DND-41 (cell line): Measurements from ENCODE around the gene DCUN1D1.

Experiments
- EZH2 ChIP-seq: IDR thresholded peaks from 3 replicates; pipeline ENCODE4 v1.6.1; 2012; ENCODE audit warnings: borderline replicate concordance, low read depth, mild to moderate bottlenecking, moderate library complexity, low read length, inconsistent platforms; ENCODE audit not compliant: severe bottlenecking
- TF ChIP-seq, protein P1 (sequence below): IDR thresholded peaks from 2 replicates; pipeline ENCODE4 v1.5.1; 2012; ENCODE audit warnings: borderline replicate concordance, low read length, moderate library complexity, mild to moderate bottlenecking; ENCODE audit not compliant: poor library complexity, severe bottlenecking; ENCODE audit errors: extremely low read depth

GRCh38 chr3:182925330-182925943, 54.9 kb downstream of the DCUN1D1 start:
- TF ChIP-seq EZH2: no peak
- TF ChIP-seq, protein P1, sequence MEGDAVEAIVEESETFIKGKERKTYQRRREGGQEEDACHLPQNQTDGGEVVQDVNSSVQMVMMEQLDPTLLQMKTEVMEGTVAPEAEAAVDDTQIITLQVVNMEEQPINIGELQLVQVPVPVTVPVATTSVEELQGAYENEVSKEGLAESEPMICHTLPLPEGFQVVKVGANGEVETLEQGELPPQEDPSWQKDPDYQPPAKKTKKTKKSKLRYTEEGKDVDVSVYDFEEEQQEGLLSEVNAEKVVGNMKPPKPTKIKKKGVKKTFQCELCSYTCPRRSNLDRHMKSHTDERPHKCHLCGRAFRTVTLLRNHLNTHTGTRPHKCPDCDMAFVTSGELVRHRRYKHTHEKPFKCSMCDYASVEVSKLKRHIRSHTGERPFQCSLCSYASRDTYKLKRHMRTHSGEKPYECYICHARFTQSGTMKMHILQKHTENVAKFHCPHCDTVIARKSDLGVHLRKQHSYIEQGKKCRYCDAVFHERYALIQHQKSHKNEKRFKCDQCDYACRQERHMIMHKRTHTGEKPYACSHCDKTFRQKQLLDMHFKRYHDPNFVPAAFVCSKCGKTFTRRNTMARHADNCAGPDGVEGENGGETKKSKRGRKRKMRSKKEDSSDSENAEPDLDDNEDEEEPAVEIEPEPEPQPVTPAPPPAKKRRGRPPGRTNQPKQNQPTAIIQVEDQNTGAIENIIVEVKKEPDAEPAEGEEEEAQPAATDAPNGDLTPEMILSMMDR: no peak
